Measurements from ENCODE around the gene ZFYVE28. TPM values are rescaled to one million over a fixed set of nuclear protein-coding genes. Genes with fewer than 3 reads are reported as not detected.

ZFYVE28 gene
- total RNA-seq, 1 donor from 2014 or later: 16.6 TPM

DNA sequence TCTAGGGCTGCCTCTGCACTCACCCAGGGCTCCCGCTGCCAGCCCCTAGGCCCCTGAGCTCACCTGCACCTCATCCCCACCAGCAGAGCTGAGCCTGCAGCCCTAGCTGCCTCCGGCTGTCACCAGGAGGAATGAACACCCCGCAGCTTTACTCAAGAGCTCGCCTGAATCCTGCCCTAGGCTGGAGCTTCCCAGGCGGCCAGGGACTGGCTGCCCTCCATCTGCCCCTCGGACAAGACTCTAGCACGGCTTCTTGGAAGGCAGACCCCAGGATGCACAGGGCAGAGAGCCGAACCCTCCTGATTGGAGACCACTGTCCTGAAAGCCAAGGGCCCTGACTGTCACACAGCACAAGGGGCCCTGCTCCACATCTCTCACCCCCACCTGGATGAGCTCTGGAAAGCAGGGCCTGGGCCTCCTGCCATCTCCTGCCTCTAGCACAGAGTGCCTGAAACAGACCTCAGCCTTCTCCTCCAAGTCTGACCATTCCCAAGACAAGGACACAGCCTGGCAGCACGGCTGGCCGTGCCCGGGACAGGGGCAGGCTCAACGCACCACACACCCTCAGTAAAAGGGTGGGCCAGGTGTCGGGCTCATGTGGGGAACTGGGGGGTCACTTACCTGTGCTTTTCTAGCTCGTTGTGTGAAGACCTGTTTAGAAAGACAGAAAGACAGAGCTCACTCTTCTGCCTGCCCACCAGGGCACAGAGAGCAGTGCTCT is 160.9 kb downstream of the ZFYVE28 start:
- H3K36me3 ChIP-seq: peaks cover 36% of the 10 kb centered on the region
- intact Hi-C loops (cut with DNase I): no loop called here
- ATAC-seq: no peak
- TF ChIP-seq, protein P1, sequence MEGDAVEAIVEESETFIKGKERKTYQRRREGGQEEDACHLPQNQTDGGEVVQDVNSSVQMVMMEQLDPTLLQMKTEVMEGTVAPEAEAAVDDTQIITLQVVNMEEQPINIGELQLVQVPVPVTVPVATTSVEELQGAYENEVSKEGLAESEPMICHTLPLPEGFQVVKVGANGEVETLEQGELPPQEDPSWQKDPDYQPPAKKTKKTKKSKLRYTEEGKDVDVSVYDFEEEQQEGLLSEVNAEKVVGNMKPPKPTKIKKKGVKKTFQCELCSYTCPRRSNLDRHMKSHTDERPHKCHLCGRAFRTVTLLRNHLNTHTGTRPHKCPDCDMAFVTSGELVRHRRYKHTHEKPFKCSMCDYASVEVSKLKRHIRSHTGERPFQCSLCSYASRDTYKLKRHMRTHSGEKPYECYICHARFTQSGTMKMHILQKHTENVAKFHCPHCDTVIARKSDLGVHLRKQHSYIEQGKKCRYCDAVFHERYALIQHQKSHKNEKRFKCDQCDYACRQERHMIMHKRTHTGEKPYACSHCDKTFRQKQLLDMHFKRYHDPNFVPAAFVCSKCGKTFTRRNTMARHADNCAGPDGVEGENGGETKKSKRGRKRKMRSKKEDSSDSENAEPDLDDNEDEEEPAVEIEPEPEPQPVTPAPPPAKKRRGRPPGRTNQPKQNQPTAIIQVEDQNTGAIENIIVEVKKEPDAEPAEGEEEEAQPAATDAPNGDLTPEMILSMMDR (IDR thresholded peaks at IDR 0.05): no peak
- no peaks in the 10 kb centered on the region for H3K9me3 ChIP-seq
- H3K27ac ChIP-seq: peak overlapping the region; percentile 91
- H3K4me1 ChIP-seq: peaks cover 59% of the 10 kb centered on the region
- peak overlapping the region; percentile 2 for H3K4me3 ChIP-seq
- no peaks in the 10 kb centered on the region for H3K27me3 ChIP-seq
- DNase-seq: peak; percentile 59

DNA sequence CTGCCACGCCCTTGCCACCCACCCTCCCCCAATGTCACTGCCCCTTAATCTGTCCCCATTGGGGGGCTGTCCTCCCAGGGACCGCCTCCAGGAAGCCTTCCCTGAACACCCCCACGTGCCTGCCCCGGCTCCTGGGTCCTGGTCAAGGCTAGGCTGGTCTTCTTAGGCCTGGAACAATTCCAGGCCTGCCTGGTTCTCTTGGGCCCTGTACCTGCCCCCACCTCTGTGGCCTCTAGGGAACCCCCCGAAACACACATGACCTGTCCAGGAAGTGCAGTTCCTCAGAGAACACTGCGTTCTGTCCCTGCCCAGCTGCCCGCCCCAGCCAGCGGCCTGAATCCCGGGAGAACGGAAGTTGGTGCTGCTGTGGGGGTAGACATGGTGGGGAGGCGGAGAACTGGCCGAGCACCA is 161.7 kb downstream of the ZFYVE28 start:
- TF ChIP-seq, protein P1 (IDR thresholded peaks at IDR 0.05): no peak
- Histone ChIP-seq H3K9me3 (no peaks in the 10 kb centered on the region), H3K27ac (peak overlapping the region; percentile 91), H3K4me3 (no peak overlapping the region), H3K4me1 (peaks cover 59% of the 10 kb centered on the region), H3K36me3 (peaks cover 44% of the 10 kb centered on the region), H3K27me3 (no peaks in the 10 kb centered on the region)
- ATAC-seq (peak; percentile 45), DNase-seq (peak; percentile 75)
- intact Hi-C loops (cut with DNase I): no loop called here

DNA sequence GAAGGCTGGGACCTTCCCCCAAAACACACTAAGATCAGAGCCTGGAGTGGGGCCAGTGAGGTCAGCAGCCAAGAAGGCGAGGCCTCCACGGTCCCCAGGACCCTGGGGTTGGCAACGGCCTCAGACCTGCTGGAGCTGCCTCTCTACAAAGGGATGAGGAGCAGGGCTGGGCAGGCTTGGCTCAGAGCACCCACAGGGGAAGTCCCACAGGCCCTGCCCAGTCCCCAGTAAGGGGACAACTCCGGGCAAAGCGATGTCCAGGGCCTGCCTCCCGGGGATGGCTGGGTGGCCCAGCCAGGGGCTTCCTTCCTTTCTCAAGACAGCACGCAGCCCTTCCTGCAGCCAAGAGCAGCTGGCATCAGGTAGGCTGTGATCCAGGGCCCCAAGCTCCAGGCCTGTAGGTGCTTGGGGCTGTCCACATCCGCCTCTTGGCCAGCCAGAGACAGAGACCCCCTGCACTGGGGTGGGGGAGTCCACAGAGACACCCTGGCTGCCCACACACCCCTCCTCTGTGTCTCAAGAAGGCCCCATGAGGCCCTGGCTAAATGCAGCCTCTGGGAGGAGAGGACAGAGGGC is 162.2 kb downstream of the ZFYVE28 start:
- DNase-seq (peak; percentile 66), ATAC-seq (peak; percentile 46)
- peaks cover 59% of the 10 kb centered on the region for H3K4me1 ChIP-seq
- no peaks in the 10 kb centered on the region for H3K9me3 ChIP-seq
- intact Hi-C loops (cut with DNase I): no loop called here
- TF ChIP-seq, protein P1 (IDR thresholded peaks at IDR 0.05): no peak
- H3K36me3 ChIP-seq: peaks cover 47% of the 10 kb centered on the region
- peak overlapping the region; percentile 91 for H3K27ac ChIP-seq
- no peaks in the 10 kb centered on the region for H3K27me3 ChIP-seq
- no peak overlapping the region for H3K4me3 ChIP-seq

DNA sequence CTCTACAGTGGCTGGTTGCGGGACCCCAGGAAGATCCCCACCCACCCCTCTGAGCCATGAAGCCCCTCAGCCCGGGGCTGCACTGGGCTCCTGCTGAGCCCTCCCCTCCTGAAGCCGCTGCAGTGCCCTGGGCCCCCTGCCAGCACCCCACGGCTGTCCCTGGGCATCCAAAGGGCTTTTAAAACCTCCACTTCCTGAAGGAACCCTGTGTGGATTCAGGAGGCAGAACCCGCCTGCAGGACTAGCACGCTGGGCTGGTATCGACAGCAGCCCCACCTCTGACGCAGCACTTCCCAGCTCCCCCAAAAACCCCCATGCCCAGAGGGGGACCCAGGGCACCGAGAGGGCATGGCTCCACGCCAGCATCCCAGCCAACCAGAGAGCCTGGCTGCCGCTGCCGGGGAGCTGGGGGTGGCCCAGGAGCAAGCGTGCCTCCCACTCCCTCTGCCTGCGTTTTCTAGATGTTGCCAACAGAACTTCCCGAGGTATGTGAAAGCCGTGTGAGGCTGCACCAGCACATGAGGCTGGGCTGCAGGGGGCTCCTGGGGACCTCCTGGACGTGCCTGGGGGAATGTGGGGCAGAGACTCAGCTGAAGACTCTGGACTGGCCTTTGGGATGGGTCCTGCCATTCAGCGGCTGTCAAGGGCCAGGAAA is 162.8 kb downstream of the ZFYVE28 start:
- H3K36me3 ChIP-seq: peaks cover 53% of the 10 kb centered on the region
- peaks cover 57% of the 10 kb centered on the region for H3K4me1 ChIP-seq
- TF ChIP-seq, protein P1 (IDR thresholded peaks at IDR 0.05): no peak
- H3K9me3 ChIP-seq: no peaks in the 10 kb centered on the region
- ATAC-seq (no peak), DNase-seq (peak; percentile 67)
- H3K27ac ChIP-seq: peak overlapping the region; percentile 91
- no peak overlapping the region for H3K4me3 ChIP-seq
- intact Hi-C loops (cut with DNase I): no loop called here
- H3K27me3 ChIP-seq: no peaks in the 10 kb centered on the region

DNA sequence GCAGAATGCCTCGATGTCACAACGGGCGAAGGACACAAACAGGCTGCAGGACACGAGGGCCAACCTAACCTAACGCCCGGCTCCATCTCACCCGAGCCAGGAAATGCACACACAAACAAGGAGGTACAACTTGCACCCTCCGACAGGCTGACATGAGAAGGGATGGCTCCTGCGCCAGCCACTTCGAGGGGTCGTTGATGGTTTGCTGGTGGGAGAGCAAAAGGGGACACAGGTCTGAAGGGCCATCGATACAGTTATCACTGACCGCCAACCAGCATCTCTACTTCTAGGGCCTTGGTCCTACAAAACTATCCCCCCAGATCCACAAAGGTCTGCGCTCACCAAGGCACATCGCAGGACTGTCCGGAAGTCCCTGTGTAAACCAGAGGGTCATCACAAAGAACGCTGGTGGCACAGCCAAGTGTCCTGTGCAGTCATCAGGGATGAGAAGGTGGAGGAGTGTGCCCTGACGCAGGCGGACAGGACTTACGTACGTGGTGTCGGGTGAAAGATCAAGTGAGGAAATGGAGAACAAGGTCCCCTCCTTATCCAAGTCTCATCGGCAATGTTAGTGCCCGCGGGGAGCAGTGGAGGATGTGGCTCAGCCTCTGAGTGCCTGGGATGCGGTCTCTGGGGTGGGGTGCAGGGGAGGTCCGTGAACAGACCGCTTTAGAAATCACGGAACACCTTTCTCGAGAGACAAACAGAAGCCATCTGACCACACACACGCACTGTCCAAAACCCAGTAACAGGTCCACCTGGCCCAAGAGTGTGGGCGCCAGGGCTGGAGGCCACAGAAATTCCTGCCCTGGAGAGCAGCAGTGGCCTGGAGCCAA is 163.6 kb downstream of the ZFYVE28 start:
- DNase-seq (no peak), ATAC-seq (no peak)
- Histone ChIP-seq H3K4me3 (no peak overlapping the region), H3K9me3 (no peaks in the 10 kb centered on the region), H3K27ac (peak overlapping the region; percentile 91), H3K27me3 (no peaks in the 10 kb centered on the region), H3K4me1 (peaks cover 49% of the 10 kb centered on the region), H3K36me3 (peaks cover 60% of the 10 kb centered on the region)
- TF ChIP-seq, protein P1 (IDR thresholded peaks at IDR 0.05): no peak
- intact Hi-C loops (cut with DNase I): no loop called here
